T-helper 1 cell treated with Interleukin-12 subunit alpha and Interleukin-12 subunit beta and Interleukin-4 antibody, amounts not matched to agents 30 ng/mL and 1 ng/mL, for 36 hours (primary cell): ENCODE data around the gene MXD1. TPM values are rescaled to one million over a fixed set of nuclear protein-coding genes. Genes with fewer than 3 reads are reported as not detected.

Experiments used
- intact Hi-C: fragments of 100-400 bp; cut with micrococcal nuclease; formaldehyde crosslinking; loops from one replicate; pipeline ENCODE4 v1.15.1; 2024
- total RNA-seq: library from RNA; stranded (reverse); gene quantifications from 2 replicates; pipeline ENCODE4 v1.2.3, GENCODE V29; 2022

The MXD1 gene, protein sequence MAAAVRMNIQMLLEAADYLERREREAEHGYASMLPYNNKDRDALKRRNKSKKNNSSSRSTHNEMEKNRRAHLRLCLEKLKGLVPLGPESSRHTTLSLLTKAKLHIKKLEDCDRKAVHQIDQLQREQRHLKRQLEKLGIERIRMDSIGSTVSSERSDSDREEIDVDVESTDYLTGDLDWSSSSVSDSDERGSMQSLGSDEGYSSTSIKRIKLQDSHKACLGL
- total RNA-seq: 30.2 and 32.0 TPM in 2 replicates

DNA sequence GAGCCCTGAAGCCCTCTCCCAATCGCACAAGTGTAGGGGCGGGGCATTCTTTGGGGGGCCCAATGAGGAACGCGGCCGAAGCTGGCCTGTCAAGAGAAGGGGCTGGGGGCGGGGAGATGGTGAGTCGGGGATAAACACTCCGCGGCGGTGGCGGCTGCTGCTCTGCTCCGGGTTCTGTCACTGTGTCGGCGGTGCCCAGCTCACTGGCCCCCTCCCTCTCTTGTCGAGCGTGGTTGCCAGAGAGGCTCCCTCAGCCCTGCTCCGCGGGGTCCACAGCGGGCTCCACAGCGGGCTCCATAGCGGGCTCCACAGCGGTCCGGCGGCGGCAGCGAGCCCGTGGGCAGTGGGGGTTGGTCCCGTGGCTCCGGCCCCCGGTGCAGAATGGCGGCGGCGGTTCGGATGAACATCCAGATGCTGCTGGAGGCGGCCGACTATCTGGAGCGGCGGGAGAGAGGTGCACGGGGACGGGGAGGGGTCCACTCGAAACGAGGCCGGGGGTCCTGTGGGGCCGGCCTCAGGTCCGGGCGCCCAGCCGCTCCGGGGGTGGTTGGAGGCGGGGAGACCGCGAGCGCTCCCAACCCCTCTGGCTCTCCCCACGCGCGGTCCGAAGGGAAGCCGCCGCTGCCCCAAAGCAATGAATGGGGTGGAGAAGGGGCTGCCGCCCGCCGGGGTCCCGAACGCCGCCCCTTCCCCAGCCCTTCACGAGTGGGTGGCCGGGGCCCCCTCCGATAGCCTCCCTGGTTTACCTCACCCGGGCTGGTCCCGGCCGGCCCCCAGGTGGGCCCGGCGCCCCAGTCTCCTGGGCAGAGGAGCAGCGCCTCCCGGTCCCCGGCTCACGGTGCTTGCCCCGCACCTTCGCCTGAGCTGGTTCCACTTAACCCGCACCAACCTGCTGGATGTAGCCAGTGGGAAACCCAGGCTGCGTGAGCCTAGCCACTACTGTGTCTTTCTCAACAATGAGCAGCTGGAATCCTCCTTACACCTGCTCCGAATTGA lies at the start of gene MXD1:
TSS of gene MXD1 (plus strand) at position 160 of the 996 bp plus-strand sequence. CDS start at position 382, 222 bp downstream.
- intact Hi-C loops: loop anchor here (1.0 to 5.0 kb wide), 12 partner anchors 22 to 387 kb away; partner anchors contain the start of genes AAK1, C2orf42, FAM136A and GMCL1

DNA sequence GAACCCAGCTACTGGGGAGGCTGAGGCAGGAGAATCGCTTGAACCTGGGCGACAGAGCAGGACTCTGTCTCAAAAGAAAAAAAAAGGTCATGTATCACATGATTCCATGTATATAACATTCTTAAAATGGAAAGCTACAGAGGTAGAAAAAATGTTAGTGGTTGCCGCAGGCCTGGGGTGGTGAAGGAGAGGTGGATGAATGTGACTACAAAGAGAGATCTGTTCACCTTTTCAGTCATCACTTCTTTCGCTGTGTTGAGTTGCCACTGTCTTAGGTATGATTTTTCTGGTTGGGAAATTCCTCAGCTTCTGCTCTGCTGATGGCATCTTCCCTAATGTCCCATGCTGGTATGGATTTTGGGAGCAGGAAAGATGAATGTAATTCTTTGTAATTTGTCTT lies 26.5 kb upstream of the MXD1 start:
- intact Hi-C loops: no loop called here

DNA sequence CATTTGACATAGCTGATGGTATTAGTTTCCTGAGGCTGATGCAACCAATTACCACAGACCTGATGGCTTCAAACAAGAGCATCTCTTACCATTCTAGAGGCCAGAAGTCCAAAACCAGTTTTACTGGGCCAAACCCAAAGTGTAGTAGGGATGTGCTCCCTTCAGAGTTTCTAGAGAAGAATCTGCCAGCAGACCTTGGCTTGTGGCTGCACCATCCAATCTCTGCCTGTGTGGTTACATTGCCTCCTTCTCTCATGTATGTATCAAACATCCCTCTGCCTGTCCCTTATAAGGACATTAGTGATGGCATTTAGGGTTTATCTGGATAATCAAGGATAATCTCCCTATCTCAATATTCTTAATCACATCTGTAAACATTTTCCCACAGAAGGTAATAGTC lies 25.6 kb upstream of the MXD1 start:
- intact Hi-C loops: no loop called here

DNA sequence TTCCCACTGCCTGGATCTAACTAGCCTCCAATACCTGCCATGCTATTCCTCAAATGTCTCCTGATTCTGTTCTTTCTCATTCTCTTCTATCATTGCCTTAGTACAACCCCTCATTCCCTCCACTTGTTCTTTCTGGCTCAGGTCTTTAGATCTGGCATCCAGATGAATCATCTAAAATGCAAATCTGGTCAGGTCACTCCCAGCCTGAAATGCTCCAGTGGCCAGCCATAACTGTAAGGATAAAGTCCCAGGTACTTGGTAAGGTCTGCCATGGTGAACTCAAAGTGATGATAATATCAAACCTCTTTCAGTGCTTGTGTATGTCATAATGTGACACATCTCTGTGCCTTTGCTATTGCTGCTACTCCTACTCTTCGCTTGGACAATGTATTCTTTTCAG lies 24.0 kb upstream of the MXD1 start:
- intact Hi-C loops: loop anchor here (5.0 kb wide), 1 partner anchor 149 kb away; the partner anchor contains the start of gene ANXA4

DNA sequence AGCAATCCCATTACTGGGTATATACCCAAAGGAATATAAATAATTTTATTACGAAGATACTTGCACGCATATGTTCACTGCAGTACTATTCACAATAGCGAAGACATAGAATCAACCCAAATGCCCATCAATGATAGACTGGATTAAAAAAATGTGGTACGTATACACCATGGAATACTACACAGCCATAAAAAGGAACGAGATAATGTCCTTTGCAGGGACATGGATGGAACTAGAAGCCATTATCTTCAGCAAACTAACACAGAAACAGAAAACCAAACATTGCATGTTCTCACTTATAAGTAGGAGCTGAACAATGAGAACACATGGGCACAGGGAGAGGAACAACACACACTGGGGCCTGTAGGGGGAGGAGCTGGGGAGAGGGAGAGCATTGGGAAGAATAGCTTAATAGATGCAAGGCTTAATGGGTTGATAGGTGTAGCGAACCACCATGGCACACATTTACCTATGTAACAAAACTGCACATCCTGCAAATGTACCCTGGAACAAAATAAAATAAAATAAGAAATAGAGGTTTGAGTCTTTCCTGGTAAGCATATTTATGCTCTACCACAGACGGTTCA lies 22.0 kb upstream of the MXD1 start:
- intact Hi-C loops: loop anchor here (1.0 to 5.0 kb wide), 7 partner anchors 9 to 400 kb away; partner anchors contain the start of genes ANXA4, C2orf42, GMCL1 and SNRPG

DNA sequence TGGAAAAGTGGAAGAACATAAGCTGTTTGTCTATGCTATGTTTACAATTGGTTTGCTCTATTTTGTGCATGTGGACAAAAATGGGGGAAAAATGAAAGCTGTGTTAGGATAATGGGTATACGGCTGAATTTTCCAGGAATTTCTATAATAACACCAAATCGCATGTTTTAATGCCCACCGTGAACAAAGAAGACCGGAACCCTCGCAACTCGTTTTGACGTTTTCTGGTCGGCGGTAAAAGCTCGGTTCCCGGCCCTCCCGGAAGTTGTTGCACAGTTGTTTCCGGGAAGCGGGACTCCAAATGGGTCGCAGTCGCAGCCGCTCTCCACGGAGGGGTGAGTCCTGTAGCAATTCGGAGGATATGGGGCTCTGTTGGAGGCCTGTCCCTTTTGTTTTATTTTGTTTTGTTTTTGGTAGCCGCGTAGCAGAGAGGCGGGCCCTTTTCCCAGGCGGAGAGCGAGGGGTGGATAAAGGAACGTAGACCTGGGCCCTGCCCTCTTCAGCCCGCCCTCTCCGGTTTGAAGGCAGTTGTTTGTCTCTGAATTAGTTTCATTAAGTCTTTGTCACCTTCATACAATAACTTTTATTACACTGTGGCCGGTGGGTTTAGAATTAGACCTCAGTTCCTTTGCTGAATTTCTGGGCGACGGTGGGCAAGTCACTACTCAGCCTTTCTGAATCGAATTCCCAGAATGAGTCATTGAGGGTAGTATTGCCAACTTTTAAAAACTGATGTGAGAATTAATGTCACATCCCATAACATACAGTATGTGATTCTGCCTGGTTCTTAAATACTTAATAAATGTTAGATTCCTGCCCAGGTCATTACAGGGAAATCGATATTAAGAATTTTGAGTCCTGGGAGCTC lies 21.0 kb upstream of the MXD1 start, which contains the start of gene SNRNP27:
TSS of gene SNRNP27 (plus strand) at position 273 of the 868 bp plus-strand sequence. CDS start at position 302, 29 bp downstream.
- intact Hi-C loops: loop anchor here (1.0 to 5.0 kb wide), 7 partner anchors 8 to 399 kb away; partner anchors contain the start of genes ANXA4, C2orf42, GMCL1 and SNRPG

DNA sequence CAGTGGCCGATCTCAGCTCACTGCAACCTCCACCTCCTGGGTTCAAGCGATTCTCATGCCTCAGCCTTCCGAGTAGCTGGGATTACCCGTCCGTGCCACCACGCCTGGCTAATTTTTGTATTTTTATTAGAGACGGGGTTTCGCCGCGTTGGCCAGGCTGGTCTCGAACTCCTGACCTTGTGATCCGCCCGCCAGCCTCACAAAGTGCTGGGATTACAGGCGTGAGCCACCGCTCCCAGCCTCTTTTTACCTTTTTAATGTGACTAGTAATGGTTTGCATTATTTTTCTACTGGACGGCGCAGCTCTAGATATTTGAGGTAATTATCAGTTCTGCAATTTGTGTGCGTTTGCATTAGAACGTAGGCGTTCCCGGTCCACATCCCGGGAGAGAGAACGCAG lies 20.2 kb upstream of the MXD1 start:
- intact Hi-C loops: loop anchor here (5.0 kb wide), 1 partner anchor 152 kb away; the partner anchor contains the start of gene ANXA4

DNA sequence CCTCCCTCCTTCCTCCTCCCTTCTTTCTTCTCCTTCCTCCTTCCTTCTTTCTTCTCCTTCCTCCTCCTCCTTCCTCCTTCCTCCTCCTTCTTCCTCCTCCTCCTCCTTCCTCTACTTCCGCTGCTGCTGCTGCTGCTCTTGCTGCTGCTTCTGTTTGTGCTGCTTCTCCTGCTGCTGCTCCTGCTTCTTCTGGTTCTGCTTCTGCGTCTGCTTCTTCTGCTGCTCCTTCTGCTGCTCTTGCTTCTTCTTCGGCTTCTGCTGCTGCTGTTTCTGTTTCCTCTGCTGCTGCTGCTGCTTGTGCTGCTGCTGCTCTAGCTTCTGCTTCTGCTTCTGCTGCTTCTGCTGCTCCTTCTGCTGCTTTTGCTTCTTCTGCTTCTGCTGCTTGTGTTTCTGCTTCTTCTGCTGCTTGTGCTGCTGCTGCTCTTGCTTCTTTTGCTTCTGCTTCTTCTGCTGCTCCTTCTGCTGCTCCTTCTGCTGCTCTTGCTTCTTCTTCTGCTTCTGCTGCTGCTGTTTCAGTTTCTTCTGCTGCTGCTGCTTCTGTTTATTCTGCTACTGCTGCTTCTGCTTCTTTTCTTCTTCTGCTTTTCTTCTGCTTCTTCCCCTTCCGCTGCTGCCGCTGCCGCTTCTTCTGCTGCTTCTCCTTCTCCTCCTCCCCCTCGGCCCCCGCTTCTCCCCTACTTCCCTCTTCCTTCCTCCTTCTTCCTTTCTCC lies 12.5 kb upstream of the MXD1 start:
- intact Hi-C loops: loop anchor here (1.0 to 2.0 kb wide), 2 partner anchors 9 to 178 kb away; partner anchors contain the start of gene SNRNP27

DNA sequence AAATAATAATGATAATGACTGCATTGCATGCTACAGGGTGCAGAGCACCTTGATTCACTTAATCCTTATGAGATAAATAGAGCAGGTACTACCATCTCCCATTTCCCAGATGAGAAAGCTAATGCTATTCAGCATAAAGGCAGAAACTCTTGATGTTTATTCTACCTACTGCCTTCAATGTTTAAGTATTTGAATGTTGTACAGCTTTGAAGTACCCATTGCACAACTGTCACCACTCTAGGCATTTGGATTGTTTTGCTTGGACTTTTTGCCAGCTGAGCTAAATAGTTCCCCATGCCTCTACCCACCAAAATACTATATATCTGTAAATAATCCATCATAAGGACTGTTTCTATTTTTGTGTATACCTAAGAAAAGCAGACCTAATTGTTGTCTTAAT lies 7.7 kb upstream of the MXD1 start:
- intact Hi-C loops: no loop called here

DNA sequence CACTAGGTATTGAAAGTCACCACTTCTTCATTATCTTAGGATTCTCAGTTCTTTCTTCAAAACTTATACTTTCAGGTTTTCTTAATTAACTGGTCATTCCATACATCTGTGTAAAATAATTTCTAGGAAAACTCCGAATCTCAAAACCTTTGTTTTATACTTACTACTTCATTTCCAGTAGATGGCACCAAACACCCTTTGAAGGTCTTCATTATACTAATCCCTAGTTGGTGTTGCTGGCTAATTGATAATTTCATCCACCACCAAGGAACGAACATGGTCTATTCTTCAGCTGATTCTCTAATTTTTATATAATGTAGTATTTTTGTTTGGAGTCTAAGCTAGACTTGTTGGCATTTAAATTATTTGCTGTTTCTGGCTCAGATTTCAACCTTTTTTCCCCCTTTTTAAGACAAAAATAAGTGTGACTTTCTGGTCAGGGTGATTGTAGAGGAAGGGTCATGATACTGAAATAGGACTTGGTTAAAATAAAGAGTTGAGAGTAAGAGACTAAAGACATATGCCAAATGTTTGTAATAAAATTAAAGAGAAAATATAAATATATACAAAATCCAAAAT lies 2.8 kb upstream of the MXD1 start:
- intact Hi-C loops: loop anchor here (1.0 to 5.0 kb wide), 2 partner anchors 230 to 270 kb away; partner anchors contain the start of gene AAK1

DNA sequence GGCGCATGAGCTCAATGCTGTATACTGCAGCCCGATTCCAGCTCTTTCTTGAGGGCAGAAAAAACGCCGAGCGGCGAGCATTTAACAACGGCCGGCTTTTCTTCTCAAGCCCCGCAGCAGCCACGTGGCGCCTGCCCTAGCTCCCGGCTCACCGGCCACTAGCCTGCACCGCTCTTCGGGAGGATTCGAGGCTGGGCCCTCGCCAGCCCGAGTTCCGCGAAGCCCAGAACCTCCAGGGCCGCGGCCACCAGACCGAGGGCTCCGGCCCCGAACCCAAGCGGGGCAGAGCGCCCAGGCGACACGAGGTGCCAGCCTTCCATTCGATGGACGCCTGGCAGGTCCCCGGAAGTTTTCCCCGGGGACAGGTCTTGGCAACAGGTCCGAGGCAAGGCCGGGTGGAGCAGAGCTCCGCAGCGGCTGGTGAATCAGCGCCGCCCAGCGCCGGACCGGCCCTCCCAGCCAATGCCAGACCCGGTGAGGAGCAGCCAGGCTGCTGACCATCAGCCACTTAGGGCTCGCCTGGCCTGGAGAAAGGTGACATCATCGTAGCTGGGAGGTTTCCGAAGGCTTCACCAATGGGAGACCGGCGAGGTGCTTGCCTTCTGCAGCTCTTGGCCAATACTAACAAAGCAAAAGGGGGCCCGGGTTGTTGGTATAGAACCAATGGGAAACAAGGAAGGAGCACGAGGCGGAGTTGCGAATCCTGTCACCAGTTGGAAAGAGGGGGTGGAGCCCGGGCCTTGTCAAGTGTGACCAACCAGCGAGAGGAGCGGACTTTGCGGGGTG lies 552 bp upstream of the MXD1 start:
- intact Hi-C loops: loop anchor here (1.0 to 5.0 kb wide), 12 partner anchors 21 to 388 kb away; partner anchors contain the start of genes AAK1, C2orf42, FAM136A and GMCL1

DNA sequence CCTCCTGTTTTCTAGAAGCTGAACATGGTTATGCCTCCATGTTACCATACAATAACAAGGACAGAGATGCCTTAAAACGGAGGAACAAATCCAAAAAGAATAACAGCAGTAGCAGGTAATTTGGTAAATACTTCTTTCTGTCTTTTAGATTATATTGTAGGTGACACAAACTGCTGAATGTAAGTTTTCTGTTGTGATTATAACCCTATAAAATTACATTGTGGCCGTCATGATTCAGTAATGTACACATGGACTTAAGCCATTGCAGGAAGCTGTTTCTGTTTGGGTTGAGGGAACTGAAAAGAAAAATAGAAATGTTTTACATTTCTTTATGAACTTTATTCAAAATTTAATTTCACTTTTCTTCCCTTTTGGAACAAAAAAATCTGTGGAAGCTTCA lies 1.2 kb downstream of the MXD1 start:
- intact Hi-C loops: no loop called here

DNA sequence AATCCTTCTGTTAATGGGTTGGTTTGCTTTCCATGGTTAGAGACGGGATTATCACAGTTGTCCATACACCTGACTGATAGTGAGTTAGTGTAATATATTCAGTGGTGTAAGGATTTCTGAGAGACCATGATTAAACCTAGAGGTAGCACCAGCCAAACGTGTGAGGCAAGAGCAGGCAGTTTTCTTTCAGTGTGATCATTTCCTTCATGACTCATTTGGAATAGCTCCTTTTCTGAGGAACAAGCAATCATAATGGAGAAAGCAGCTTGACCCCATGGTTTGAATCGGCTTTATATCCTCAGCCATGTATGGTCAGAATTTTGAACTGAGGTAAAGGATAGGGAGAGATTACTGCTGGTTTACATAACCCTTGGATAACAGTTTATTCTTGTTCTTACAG lies 2.9 kb downstream of the MXD1 start:
- intact Hi-C loops: loop anchor here (1.0 kb wide), 1 partner anchor 13 kb away; no protein-coding TSS in a partner anchor

DNA sequence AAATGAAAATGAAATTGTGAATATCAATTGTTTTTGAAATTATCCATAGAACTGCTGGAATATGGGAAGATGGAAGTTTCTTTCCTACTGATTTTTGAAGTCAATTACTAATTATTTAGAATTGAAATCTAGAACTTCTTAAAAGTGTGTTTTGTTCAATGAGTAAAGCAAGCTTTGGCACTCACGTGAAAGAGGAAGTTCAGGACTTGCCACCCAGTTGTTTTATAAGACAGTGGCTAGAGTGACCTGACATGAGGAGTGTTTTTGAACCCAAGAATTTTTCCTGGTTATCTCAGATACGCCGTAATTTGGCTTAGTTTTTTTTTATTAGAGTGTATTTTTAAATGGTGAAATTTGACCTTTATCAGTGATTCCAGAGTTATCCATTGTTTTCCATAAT lies 3.5 kb downstream of the MXD1 start:
- intact Hi-C loops: no loop called here

DNA sequence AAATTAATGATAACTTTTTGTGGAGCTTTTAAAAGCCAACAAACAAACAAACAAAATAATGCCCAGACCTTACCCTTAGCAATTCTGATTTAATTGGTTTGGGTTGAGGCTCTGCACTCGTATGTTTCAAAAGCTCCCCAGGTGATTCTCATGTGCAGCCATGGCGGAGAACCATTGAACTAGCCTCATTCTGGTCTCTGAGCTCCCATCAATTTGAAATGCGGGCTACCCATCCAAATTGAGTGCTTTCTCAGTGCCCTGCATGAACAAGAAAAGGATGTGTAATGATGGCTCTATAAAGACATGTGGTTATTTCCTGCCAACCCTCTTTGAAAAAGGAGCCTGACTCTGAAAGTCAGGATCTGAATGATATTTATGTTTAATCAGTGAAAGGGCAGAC lies 8.2 kb downstream of the MXD1 start:
- intact Hi-C loops: no loop called here

DNA sequence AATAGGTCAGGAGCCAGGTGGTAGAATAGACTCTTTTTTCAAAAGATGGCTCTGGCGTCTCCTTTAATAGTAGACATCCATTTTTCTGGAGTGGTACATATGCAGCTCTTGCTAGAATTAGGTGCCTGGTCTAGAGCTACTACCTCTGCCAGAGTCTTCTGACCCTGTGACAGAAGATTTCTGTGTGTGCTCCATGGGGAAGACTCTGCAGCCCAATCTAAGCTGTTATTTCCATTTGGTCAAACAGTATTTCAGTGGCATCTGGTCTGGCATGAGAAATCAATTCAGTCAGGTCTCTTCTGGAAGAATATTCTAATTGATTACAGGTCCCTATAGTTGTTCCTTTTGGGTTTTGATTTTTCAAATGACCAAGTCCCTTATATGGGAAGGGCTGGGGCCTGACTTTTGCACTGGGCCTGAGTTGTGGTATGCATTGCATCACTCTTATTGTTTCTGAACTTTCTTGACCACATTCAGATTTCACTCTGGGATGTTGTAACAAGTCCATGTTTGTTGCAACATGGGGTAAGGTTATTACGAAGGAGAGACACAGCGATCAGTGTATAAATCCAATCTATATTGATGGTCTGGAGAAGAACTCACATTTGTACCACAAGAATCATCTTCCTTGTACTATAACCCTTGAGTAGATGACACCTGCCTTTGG lies 12.1 kb downstream of the MXD1 start:
- intact Hi-C loops: no loop called here

DNA sequence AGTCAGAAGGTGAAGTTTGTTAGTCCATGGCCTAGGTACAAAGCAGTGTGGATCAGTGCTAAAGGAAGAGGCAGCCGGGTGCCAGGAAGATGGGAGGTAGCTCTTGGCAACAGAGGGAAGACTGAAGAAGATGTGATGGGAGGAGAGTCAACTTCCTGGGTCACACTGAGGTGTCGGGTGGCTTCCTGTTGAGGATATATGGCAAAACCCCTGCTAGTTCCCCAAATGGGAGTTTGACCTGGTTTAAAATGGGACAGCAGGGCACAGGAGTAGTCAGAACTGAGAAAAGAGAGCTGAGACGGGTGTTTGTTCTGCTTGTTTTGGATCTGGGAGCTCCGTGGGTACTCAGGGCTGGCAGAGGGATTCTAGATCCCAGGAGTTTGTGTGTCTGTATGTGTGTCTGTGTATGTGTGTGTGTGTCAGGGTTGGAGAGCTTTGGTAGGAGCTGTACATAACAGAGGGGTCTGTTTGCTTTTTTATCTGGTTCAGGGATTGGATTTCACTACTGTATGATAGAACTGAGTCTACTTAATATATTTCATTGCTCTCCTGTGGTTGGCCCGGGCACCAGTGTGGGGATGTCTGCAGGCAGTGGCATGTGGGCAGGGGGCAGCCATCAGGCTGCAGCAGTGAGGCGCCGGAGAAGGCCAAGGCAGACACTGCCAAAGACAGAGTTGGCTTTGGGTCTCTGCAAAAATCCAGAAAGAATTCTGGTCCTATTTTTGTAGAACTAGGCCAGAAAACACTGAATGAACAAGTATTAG lies 17.1 kb downstream of the MXD1 start:
- intact Hi-C loops: loop anchor here (1.0 kb wide), 1 partner anchor 15 kb away; no protein-coding TSS in a partner anchor
